Liver (tissue), 3 donors: Measurements from ENCODE around the gene PPIA.

Source experiments
- FOXA2 ChIP-seq: IDR thresholded peaks from 2 replicates; pipeline ENCODE4 v1.6.1; 2016; ENCODE audit warnings: antibody characterized with exemption
- JUND ChIP-seq, 2 donors: IDR thresholded peaks; 2 replicates each; pipeline ENCODE4 v1.6.1; 2016; ENCODE audit warnings: antibody characterized with exemption in 2 of 2
- NR2F2 ChIP-seq: IDR thresholded peaks from 2 replicates; pipeline ENCODE4 v1.6.1; 2016; ENCODE audit warnings: antibody characterized with exemption
- RAD21 ChIP-seq, 2 donors: IDR thresholded peaks; 2 replicates each; pipeline ENCODE4 v1.6.1; 2016; ENCODE audit warnings: antibody characterized with exemption in 2 of 2, mild to moderate bottlenecking in 2 of 2
- TAF1 ChIP-seq: conservative IDR thresholded peaks from 2 replicates; pipeline ENCODE4 v1.6.1; 2016; ENCODE audit warnings: antibody characterized with exemption, mild to moderate bottlenecking
- YY1 ChIP-seq: IDR thresholded peaks from 2 replicates; pipeline ENCODE4 v1.6.1; 2016; ENCODE audit warnings: antibody characterized with exemption, mild to moderate bottlenecking
- TF ChIP-seq, protein P1 (sequence below): fragments of 150-350 bp; IDR thresholded peaks from 2 replicates; pipeline ENCODE4 v1.5.1; 2017; ENCODE audit warnings: improper control_type of control experiment, low read depth, low read length; ENCODE audit not compliant: missing input control
- TF ChIP-seq, protein P2 (sequence below): IDR thresholded peaks from 2 replicates; pipeline ENCODE4 v1.6.1; 2016; ENCODE audit warnings: antibody characterized with exemption
- TF ChIP-seq, protein P3 (sequence below): IDR thresholded peaks from 2 replicates; pipeline ENCODE4 v1.6.1; 2016; ENCODE audit warnings: antibody characterized with exemption
- TF ChIP-seq, protein P4 (sequence below): IDR thresholded peaks from 2 replicates; pipeline ENCODE4 v1.6.1; 2016; ENCODE audit warnings: antibody characterized with exemption
- donor health status: healthy.
- donor health status: healthy.

DNA sequence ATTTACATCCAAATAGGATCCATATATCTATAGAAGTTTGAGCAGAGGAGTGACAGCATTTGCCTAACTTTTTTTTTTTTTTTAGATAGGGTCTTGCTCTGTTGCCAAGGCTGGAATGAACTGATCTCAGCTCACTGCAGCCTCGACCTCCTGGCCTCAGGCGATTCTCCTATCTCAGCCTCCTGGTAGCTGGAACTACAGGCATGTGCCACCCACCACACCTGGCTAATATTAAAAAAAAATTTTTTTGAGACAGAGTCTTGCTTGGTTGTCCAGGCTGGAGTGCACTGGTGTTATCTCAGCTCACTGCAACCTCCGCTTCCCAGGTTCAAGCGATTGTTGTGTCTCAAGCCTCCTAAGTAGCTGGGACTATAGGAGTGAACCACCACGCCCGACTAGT is 15.1 kb downstream of the PPIA start:
- TF ChIP-seq, protein P1, sequence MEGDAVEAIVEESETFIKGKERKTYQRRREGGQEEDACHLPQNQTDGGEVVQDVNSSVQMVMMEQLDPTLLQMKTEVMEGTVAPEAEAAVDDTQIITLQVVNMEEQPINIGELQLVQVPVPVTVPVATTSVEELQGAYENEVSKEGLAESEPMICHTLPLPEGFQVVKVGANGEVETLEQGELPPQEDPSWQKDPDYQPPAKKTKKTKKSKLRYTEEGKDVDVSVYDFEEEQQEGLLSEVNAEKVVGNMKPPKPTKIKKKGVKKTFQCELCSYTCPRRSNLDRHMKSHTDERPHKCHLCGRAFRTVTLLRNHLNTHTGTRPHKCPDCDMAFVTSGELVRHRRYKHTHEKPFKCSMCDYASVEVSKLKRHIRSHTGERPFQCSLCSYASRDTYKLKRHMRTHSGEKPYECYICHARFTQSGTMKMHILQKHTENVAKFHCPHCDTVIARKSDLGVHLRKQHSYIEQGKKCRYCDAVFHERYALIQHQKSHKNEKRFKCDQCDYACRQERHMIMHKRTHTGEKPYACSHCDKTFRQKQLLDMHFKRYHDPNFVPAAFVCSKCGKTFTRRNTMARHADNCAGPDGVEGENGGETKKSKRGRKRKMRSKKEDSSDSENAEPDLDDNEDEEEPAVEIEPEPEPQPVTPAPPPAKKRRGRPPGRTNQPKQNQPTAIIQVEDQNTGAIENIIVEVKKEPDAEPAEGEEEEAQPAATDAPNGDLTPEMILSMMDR = no peak
- TF ChIP-seq NR2F2 (no peak), RAD21 (IDR thresholded peaks at IDR 0.05) (no peak), FOXA2 (no peak), YY1 (no peak), TAF1 (no peak), JUND (IDR thresholded peaks at IDR 0.05) (no peak)
- TF ChIP-seq, protein P2, sequence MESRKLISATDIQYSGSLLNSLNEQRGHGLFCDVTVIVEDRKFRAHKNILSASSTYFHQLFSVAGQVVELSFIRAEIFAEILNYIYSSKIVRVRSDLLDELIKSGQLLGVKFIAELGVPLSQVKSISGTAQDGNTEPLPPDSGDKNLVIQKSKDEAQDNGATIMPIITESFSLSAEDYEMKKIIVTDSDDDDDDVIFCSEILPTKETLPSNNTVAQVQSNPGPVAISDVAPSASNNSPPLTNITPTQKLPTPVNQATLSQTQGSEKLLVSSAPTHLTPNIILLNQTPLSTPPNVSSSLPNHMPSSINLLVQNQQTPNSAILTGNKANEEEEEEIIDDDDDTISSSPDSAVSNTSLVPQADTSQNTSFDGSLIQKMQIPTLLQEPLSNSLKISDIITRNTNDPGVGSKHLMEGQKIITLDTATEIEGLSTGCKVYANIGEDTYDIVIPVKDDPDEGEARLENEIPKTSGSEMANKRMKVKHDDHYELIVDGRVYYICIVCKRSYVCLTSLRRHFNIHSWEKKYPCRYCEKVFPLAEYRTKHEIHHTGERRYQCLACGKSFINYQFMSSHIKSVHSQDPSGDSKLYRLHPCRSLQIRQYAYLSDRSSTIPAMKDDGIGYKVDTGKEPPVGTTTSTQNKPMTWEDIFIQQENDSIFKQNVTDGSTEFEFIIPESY = no peak
- TF ChIP-seq, protein P3, sequence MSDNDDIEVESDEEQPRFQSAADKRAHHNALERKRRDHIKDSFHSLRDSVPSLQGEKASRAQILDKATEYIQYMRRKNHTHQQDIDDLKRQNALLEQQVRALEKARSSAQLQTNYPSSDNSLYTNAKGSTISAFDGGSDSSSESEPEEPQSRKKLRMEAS = no peak
- TF ChIP-seq, protein P4, sequence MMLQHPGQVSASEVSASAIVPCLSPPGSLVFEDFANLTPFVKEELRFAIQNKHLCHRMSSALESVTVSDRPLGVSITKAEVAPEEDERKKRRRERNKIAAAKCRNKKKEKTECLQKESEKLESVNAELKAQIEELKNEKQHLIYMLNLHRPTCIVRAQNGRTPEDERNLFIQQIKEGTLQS = no peak
